K562 (cell line): Measurements from ENCODE around the gene MAP3K4. TPM values are rescaled to one million over a fixed set of nuclear protein-coding genes. Genes with fewer than 3 reads are reported as not detected.

ENCODE experiments used
- ATAC-seq: fragments of 200-7000 bp; cut with Tn5 transposase; 3 replicates; pipeline ENCODE4 v1.9.1; 2020; ENCODE audit warnings: moderate library complexity
- BruUV-seq: library from RNA; stranded (reverse); fragments of 400-500 nt; replicated peaks from 2 replicates; lab custom pipeline; 2021; lab: Mats Ljungman, UMichigan
- CTCF ChIA-PET: fragments of 300-600 bp; formaldehyde crosslinking; extraction: SDS; loops from one replicate; lab custom pipeline; 2021; ENCODE audit warnings: low intra/inter-chr PET ratio; lab: Yijun Ruan, JAX
- POLR2A ChIA-PET: fragments of 300-600, 350-650 bp; sonication (Branson Sonifier 250); formaldehyde crosslinking; extraction: SDS; loops from one replicate; lab custom pipeline; 2021; ENCODE audit warnings: antibody characterized with exemption, inconsistent platforms; lab: Yijun Ruan, JAX
- DNase-seq, 4 experiments: peaks; one replicate each; pipeline versions ENCODE4 v3.0.0 to v3.0.0-alpha.2; 2011 to 2018; ENCODE audit warnings: low spot score in 3 of 4, mixed read lengths in 3 of 4; ENCODE audit errors: extremely low read depth in 1 of 4
- FAIRE-seq: peaks from 2 replicates; lab custom pipeline; 2011; peaks lifted over from hg19 to GRCh38; lab: Jason Lieb, UNC
- H2AFZ ChIP-seq: 2 replicates; pipeline ENCODE4 v1.6.0; 2011; ENCODE audit warnings: low read depth, low read length, control low read depth, inconsistent platforms
- H3K27ac ChIP-seq: fragments of 200-600 bp; 3 replicates; pipeline ENCODE4 v1.8.0; 2011; ENCODE audit warnings: low read depth, mild to moderate bottlenecking, control low read depth, inconsistent platforms, low read length, moderate library complexity, mixed read lengths; ENCODE audit errors: extremely low read depth
- H3K27me3 ChIP-seq, 2 experiments: fragments of 300-600 bp in 1 of 2; 2 replicates in 1 of 2; 3 replicates in 1 of 2; pipeline versions ENCODE4 v1.6.0 to v1.8.0; 2011; ENCODE audit warnings: inconsistent platforms in 2 of 2, low read length in 2 of 2, mild to moderate bottlenecking in 1 of 2, mixed read lengths in 1 of 2, moderate library complexity in 1 of 2; ENCODE audit not compliant: control insufficient read depth in 2 of 2, insufficient read depth in 2 of 2
- H3K36me3 ChIP-seq: fragments of 300-600 bp; 3 replicates; pipeline ENCODE4 v1.8.0; 2011; ENCODE audit warnings: mild to moderate bottlenecking, low read length, inconsistent platforms; ENCODE audit not compliant: control insufficient read depth, insufficient read depth
- H3K4me1 ChIP-seq, 2 experiments: fragments of 200-600 bp in 1 of 2; replicated peaks in 1 of 2; 2 replicates in 1 of 2; 3 replicates in 1 of 2; pipeline versions ENCODE4 v1.5.1 to v1.8.0; 2011; ENCODE audit warnings: inconsistent platforms in 2 of 2, low read length in 2 of 2, mild to moderate bottlenecking in 1 of 2, mixed read lengths in 1 of 2, moderate library complexity in 1 of 2; ENCODE audit not compliant: control insufficient read depth in 2 of 2, insufficient read depth in 2 of 2
- H3K4me2 ChIP-seq: 2 replicates; pipeline ENCODE4 v1.6.1; 2011; ENCODE audit warnings: low read length, control low read depth, inconsistent platforms, mixed read lengths; ENCODE audit not compliant: insufficient read depth
- H3K4me3 ChIP-seq: fragments of 200-600 bp; sonication (generic), shearing (Covaris generic); 2 replicates; pipeline ENCODE4 v1.5.1; 2016; ENCODE audit warnings: control low read depth, inconsistent platforms
- H3K79me2 ChIP-seq: fragments of 200-600 bp; 3 replicates; pipeline ENCODE4 v1.8.0; 2011; ENCODE audit warnings: low read length, inconsistent platforms; ENCODE audit not compliant: control insufficient read depth, insufficient read depth
- H3K9ac ChIP-seq, 2 experiments: 2 replicates each; pipeline versions ENCODE4 v1.6.0 to v1.6.1; 2011; ENCODE audit warnings: low read depth in 2 of 2, low read length in 2 of 2, control low read depth in 1 of 2, inconsistent platforms in 1 of 2, mild to moderate bottlenecking in 1 of 2, mixed read lengths in 1 of 2; ENCODE audit not compliant: insufficient read depth in 1 of 2
- H3K9me1 ChIP-seq: one replicate; pipeline ENCODE4 v1.6.0; 2011; ENCODE audit warnings: inconsistent platforms, mild to moderate bottlenecking, low read length, moderate library complexity; ENCODE audit not compliant: control insufficient read depth, insufficient read depth
- H3K9me3 ChIP-seq: replicated peaks from 2 replicates; pipeline ENCODE4 v1.5.1; 2011; ENCODE audit warnings: low read depth, low read length, inconsistent platforms; ENCODE audit not compliant: control insufficient read depth, insufficient read depth
- H4K20me1 ChIP-seq: replicated peaks from 2 replicates; pipeline ENCODE4 v1.6.1; 2011; ENCODE audit warnings: low read length, inconsistent platforms, mixed read lengths; ENCODE audit not compliant: control insufficient read depth, insufficient read depth
- C11orf30 ChIP-seq: fragments of 450-650 bp; IDR thresholded peaks from 2 replicates; pipeline ENCODE4 v1.6.1; 2016; ENCODE audit warnings: low read depth, mild to moderate bottlenecking
- FOXJ3 ChIP-seq: sonication (generic); formaldehyde crosslinking; IDR thresholded peaks from 2 replicates; pipeline ENCODE4 v1.4.0; 2020; ENCODE audit warnings: mild to moderate bottlenecking, missing genetic modification reagents
- KHSRP ChIP-seq: fragments of 450-650 bp; IDR thresholded peaks from 2 replicates; pipeline ENCODE4 v1.6.1; 2017
- MAFF ChIP-seq: IDR thresholded peaks from 2 replicates; pipeline ENCODE4 v1.6.1; 2012; ENCODE audit warnings: low read length, improper control_type of control experiment
- MAFG ChIP-seq: fragments of 450-650 bp; conservative IDR thresholded peaks from 2 replicates; pipeline ENCODE4 v1.6.1; 2016; ENCODE audit warnings: missing genetic modification characterization, missing compliant biosample characterization
- POLR2B ChIP-seq: fragments of 450-650 bp; IDR thresholded peaks from 2 replicates; pipeline ENCODE4 v1.6.1; 2018; ENCODE audit warnings: low read depth; ENCODE audit not compliant: partially characterized antibody
- SREBF1 ChIP-seq: fragments of 150-350 bp; IDR thresholded peaks from 2 replicates; pipeline ENCODE4 v1.6.1; 2014; ENCODE audit warnings: antibody characterized with exemption, low read depth, low read length, borderline replicate concordance
- TRIM24 ChIP-seq, 2 experiments: fragments of 450-650 bp; IDR thresholded peaks; 2 replicates each; pipeline ENCODE4 v1.6.1; 2016
- ZFP36 ChIP-seq: fragments of 150-350 bp; IDR thresholded peaks from 2 replicates; pipeline ENCODE4 v1.6.1; 2018; ENCODE audit warnings: low read length, low read depth; ENCODE audit not compliant: partially characterized antibody
- ZKSCAN3 ChIP-seq: fragments of 250-450 bp; sonication (Bioruptor Pico); IDR thresholded peaks from 2 replicates; pipeline ENCODE4 v1.4.0; 2020
- ZNF24 ChIP-seq: fragments of 450-650 bp; IDR thresholded peaks from 2 replicates; pipeline ENCODE4 v1.6.1; 2016
- ZNF316 ChIP-seq: fragments of 450-650 bp; IDR thresholded peaks from 2 replicates; pipeline ENCODE4 v1.6.1; 2016
- WGBS: fragments of 100-300 bp; shearing (Covaris generic); methylation state at CpG from one replicate; pipeline ENCODE4 v1.1.6; 2016; ENCODE audit warnings: low coverage, mixed read lengths; ENCODE audit not compliant: insufficient coverage; ENCODE audit errors: missing lambda C conversion rate; 5-methylcytosine and 5-hydroxymethylcytosine counted together
- in situ Hi-C: fragments of 300-500 bp; cut with MboI; formaldehyde crosslinking; loops from 4 replicates; pipeline ENCODE4 v1.15.0; 2018; ENCODE audit warnings: inconsistent platforms, mixed read lengths
- intact Hi-C: fragments of 100-400 bp; cut with micrococcal nuclease; formaldehyde crosslinking; loops from 2 replicates; pipeline ENCODE4 v1.14.2; 2022
- polyA plus RNA-seq, 8 experiments: library from polyadenylated mRNA; depleted of rRNA in 4 of 8; stranded (reverse) in 5 of 8; unstranded in 3 of 8; fragments of >200 nt; fragmentation: Nextera tagmentation in 2 of 8; fragmentation: Illumina TruSeq in 1 of 8; extraction: Ambion mirVana in 2 of 8; extraction: Trizol in 1 of 8; gene quantifications; 2 replicates each; pipeline versions ENCODE4 v1.2.1 to v1.2.3, GENCODE V29; 2011 to 2014; ENCODE audit warnings: inconsistent platforms in 1 of 8, missing spikeins in 1 of 8
- total RNA-seq, 7 experiments: library from RNA; depleted of rRNA in 6 of 7; stranded (reverse); fragments of >200 nt in 6 of 7; fragmentation: Illumina TruSeq in 2 of 7; extraction: Trizol in 2 of 7; gene quantifications; 2 replicates each; pipeline versions ENCODE4 v1.2.1 to v1.2.3, GENCODE V29; 2011 to 2021; ENCODE audit warnings: low replicate concordance in 1 of 7

Gene MAP3K4
- total and polyA plus RNA-seq, 9 of the 15 experiments (the other 6 are each of a cell fraction or from before 2014, with no cell fraction given) = 21.0 to 77.2 (median 48.9) TPM

GRCh38 chr6:160966493-160967229 is 24.9 kb upstream of the MAP3K4 start:
- CTCF ChIA-PET = no interaction called here
- no peak for FAIRE-seq
- DNase-seq = no peak
- Histone ChIP-seq H3K36me3 (no peaks in the 10 kb centered on the region), H3K4me2 (no peak overlapping the region)
- in situ Hi-C loops = no loop called here
- no peak for TF ChIP-seq SREBF1
- TF ChIP-seq TRIM24 (IDR thresholded peaks at IDR 0.05) = no peak
- TF ChIP-seq KHSRP = no peak
- TF ChIP-seq ZFP36 = no peak
- TF ChIP-seq ZNF24 = no peak
- TF ChIP-seq FOXJ3 (CRISPR knock-in tag) = no peak
- peak; percentile 66 for TF ChIP-seq C11orf30
- peak; percentile 12; the same call in 1 of the 2 replicates for TF ChIP-seq MAFF
- peak; percentile 38 for TF ChIP-seq MAFG (tag)
- no peak for TF ChIP-seq ZKSCAN3 (CRISPR knock-in tag)
- TF ChIP-seq ZNF316 = peak; percentile 83
- no peak for TF ChIP-seq POLR2B
- TF ChIP-seq, all 486 proteins: peak for 4
- Histone ChIP-seq H2AFZ (no peak overlapping the region), H3K9me3 (no peaks in the 10 kb centered on the region), H3K4me1 (no peaks in the 10 kb centered on the region), H3K4me3 (no peak overlapping the region), H3K9me1 (no peaks in the 10 kb centered on the region), H3K9ac (no peak overlapping the region), H4K20me1 (no peaks in the 10 kb centered on the region), H3K27me3 (0 out of 5 replicates have a peak, but pooled peaks cover 0 to 8% of the 10 kb centered on the region in 2 experiments), H3K27ac (no peak overlapping the region), H3K79me2 (no peaks in the 10 kb centered on the region)
- no TSS peak for BruUV-seq
- no peak; the same call in 2 of the 3 replicates for ATAC-seq
- 16% methylated on average over 7 of the region's 7 CpGs for WGBS
- intact Hi-C loops = no loop called here
- POLR2A ChIA-PET = interaction anchor here (1.0 to 1.3 kb wide), 3 partner anchors 10 to 132 kb away, joined by 3 to 5 read pairs (median 4); no protein-coding TSS in a partner anchor
